NT2/D1 (cell line): ENCODE measurements around the gene KLHL26.

Experiments
- YY1 ChIP-seq: IDR thresholded peaks from 2 replicates; pipeline ENCODE4 v1.6.1; 2011; ENCODE audit not compliant: insufficient read length, insufficient read depth
- ZNF274 ChIP-seq: IDR thresholded peaks from 2 replicates; pipeline ENCODE4 v1.6.1; 2011; ENCODE audit warnings: mild to moderate bottlenecking, low read depth, low read length

DNA sequence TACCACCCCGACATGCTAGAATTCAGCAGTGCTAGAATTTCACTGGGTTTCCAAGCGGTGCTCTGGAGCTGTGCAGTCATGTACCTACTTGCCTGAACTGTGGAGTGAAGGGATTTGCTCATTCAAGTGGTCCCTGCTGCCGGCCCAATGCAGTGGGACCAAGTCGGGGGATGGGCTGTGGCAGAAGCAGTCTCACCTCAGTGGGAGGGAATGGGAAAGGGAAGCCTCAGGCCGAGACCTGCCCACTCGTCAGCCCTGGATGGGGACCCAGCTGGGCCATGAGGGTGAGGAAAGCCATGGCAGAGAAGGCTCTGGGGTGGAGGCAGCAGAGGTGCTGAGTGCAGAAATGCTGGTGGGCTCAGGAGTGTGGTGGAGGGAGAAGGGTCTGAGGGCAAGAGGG lies 14.9 kb downstream of the KLHL26 start:
- no peak for TF ChIP-seq YY1
- no peak for TF ChIP-seq ZNF274
